Measurements from ENCODE around the gene EBF4. TPM values are rescaled to one million over a fixed set of nuclear protein-coding genes. Genes with fewer than 3 reads are reported as not detected.

Gene EBF4
- polyA plus RNA-seq, 1 donor from 2014 or later: 13.2 TPM

DNA sequence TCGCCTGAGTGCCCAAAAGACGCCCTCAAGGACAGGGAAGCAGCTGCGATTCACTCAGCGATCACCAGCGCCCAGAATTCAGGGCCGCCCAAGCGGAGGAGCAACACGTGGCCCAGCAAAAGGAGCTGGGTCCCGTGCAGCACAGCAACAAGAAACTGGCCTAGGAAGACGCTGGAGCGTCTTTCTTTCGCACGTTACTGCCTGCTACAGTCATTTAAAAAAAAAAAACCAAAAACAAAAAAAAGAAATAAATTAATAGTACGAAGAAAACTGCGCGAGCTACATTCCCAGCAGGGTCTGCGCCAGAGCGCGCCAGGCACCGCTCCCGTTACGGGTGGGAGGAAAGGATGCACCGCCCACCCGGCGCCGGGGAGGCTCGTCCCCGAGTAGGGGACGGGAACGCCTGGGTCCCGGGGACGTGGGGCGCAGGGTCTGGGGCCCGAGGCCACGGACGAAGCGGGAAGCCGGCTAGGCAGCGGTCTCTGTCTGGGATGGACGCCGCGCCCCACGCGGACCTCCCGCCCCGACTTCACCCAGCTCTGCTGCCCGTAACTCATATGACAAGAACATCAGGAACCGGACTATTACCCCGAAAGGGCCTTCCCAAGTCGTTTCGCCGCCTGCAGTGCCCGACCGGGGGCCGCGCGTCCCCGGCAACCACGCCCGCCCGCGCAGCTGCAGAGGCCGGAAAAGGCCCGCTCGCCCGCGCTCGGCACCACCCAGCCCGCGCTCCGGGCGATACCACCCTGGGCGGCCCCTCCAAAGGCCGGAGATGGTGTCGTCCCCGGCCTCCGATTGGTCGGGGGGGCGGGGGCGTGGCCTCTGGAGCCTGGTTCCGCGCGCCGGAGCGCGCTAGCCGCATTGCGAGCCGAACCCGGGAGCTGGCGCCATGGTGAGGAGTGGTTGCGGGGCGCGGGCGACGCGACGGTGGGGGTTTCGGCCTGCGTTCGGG, 40.5 kb upstream of the EBF4 start, which contains the start of gene NOP56:
TSS of gene NOP56 (plus strand) at position 861 of the 952 bp plus-strand sequence. CDS start at position 890, 29 bp downstream.
- Histone ChIP-seq H3K4me3 (ENCODE audit: low read length) (peak within 1 kb of the TSS; percentile 85), H4K20me1 (ENCODE audit: insufficient read depth) (peaks cover 5% of the 10 kb centered on the region), H3K4me2 (ENCODE audit: low read length) (peak within 1 kb of the TSS; percentile 92), H2AFZ (ENCODE audit: low read depth, low read length) (peak within 1 kb of the TSS; percentile 94), H3K79me2 (replicated peaks; ENCODE audit: insufficient read depth, low read length) (peaks cover 18% of the 10 kb centered on the region), H3K9ac (ENCODE audit: low read length) (peak within 1 kb of the TSS; percentile 89), H3K27ac (ENCODE audit: low read length) (peak within 1 kb of the TSS; percentile 83), H3K36me3 (ENCODE audit: insufficient read depth, low read length) (peaks cover 6% of the 10 kb centered on the region), H3K9me3 (ENCODE audit: low read length) (no peaks in the 10 kb centered on the region), H3K9me2 (ENCODE audit: insufficient read depth, low read length) (no peaks in the 10 kb centered on the region), H3F3A (ENCODE audit: insufficient read depth, low read length, poor library complexity, severe bottlenecking) (no peaks in the 10 kb centered on the region), H3K27me3 (ENCODE audit: insufficient read depth, low read depth, low read length) (no peaks in the 10 kb centered on the region)
- TF ChIP-seq EP300 (conservative IDR thresholded peaks at IDR 0.05; ENCODE audit: poor library complexity, severe bottlenecking) (no peak), TAF1 (IDR thresholded peaks at IDR 0.05; ENCODE audit: low read depth) (peak; percentile 98), POLR2AphosphoS5 (IDR thresholded peaks at IDR 0.05) (peak; percentile 96), MXI1 (conservative IDR thresholded peaks at IDR 0.05; ENCODE audit: poor library complexity, severe bottlenecking) (no peak), RAD21 (conservative IDR thresholded peaks at IDR 0.05) (peak; percentile 28), EZH2 (IDR thresholded peaks at IDR 0.05; ENCODE audit: borderline replicate concordance, insufficient read depth, low read length, poor library complexity, severe bottlenecking) (no peak), SMC3 (conservative IDR thresholded peaks at IDR 0.05; ENCODE audit: poor library complexity) (peak; percentile 11)
- TF ChIP-seq, protein P1, sequence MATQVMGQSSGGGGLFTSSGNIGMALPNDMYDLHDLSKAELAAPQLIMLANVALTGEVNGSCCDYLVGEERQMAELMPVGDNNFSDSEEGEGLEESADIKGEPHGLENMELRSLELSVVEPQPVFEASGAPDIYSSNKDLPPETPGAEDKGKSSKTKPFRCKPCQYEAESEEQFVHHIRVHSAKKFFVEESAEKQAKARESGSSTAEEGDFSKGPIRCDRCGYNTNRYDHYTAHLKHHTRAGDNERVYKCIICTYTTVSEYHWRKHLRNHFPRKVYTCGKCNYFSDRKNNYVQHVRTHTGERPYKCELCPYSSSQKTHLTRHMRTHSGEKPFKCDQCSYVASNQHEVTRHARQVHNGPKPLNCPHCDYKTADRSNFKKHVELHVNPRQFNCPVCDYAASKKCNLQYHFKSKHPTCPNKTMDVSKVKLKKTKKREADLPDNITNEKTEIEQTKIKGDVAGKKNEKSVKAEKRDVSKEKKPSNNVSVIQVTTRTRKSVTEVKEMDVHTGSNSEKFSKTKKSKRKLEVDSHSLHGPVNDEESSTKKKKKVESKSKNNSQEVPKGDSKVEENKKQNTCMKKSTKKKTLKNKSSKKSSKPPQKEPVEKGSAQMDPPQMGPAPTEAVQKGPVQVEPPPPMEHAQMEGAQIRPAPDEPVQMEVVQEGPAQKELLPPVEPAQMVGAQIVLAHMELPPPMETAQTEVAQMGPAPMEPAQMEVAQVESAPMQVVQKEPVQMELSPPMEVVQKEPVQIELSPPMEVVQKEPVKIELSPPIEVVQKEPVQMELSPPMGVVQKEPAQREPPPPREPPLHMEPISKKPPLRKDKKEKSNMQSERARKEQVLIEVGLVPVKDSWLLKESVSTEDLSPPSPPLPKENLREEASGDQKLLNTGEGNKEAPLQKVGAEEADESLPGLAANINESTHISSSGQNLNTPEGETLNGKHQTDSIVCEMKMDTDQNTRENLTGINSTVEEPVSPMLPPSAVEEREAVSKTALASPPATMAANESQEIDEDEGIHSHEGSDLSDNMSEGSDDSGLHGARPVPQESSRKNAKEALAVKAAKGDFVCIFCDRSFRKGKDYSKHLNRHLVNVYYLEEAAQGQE (IDR thresholded peaks at IDR 0.05; ENCODE audit: borderline replicate concordance): peak; percentile 93
- TF ChIP-seq, protein P2, sequence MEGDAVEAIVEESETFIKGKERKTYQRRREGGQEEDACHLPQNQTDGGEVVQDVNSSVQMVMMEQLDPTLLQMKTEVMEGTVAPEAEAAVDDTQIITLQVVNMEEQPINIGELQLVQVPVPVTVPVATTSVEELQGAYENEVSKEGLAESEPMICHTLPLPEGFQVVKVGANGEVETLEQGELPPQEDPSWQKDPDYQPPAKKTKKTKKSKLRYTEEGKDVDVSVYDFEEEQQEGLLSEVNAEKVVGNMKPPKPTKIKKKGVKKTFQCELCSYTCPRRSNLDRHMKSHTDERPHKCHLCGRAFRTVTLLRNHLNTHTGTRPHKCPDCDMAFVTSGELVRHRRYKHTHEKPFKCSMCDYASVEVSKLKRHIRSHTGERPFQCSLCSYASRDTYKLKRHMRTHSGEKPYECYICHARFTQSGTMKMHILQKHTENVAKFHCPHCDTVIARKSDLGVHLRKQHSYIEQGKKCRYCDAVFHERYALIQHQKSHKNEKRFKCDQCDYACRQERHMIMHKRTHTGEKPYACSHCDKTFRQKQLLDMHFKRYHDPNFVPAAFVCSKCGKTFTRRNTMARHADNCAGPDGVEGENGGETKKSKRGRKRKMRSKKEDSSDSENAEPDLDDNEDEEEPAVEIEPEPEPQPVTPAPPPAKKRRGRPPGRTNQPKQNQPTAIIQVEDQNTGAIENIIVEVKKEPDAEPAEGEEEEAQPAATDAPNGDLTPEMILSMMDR (IDR thresholded peaks at IDR 0.05; ENCODE audit: poor library complexity, severe bottlenecking): no peak

DNA sequence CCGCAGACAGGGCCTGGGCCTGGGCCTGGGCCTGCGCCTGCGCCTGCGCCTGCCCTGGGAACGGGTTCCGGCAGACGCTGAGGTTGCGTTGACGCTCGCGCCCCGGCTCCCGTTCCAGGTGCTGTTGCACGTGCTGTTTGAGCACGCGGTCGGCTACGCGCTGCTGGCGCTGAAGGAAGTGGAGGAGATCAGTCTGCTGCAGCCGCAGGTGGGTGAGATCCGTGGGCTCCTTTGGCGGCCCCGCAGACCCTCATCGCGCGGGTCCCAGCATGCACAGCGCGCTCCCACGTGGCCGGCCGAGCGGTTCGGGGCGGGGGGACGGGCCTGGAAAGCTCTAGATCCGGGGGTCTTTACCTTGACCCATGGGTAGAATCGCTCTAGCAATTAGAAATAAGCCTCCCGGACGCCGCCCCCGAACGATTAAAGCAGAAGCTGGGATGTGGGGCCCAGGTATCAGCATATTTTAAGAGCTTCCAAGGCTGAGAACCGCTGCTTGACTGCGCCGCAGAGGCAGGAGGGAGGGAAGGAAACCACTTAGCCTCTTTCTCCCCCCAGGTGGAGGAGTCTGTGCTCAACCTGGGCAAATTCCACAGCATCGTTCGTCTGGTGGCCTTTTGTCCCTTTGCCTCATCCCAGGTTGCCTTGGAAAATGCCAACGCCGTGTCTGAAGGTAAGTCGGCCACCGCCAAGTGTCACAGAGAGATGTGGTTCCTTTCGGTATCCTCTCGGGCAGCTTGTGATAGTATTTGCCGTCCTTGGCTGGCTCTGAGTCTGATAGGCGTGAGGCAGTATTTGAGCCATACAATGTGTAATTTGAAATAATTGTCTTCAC, 39.6 kb upstream of the EBF4 start:
- Histone ChIP-seq H3F3A (ENCODE audit: insufficient read depth, low read length, poor library complexity, severe bottlenecking) (no peaks in the 10 kb centered on the region), H3K36me3 (ENCODE audit: insufficient read depth, low read length) (peaks cover 6% of the 10 kb centered on the region), H3K79me2 (replicated peaks; ENCODE audit: insufficient read depth, low read length) (peaks cover 18% of the 10 kb centered on the region), H3K27me3 (ENCODE audit: insufficient read depth, low read depth, low read length) (no peaks in the 10 kb centered on the region), H2AFZ (ENCODE audit: low read depth, low read length) (peak overlapping the region; percentile 89), H3K9me2 (ENCODE audit: insufficient read depth, low read length) (no peaks in the 10 kb centered on the region), H3K9me3 (ENCODE audit: low read length) (no peaks in the 10 kb centered on the region), H3K4me3 (ENCODE audit: low read length) (peak overlapping the region; percentile 85), H3K27ac (ENCODE audit: low read length) (peak overlapping the region; percentile 83), H4K20me1 (ENCODE audit: insufficient read depth) (peaks cover 5% of the 10 kb centered on the region), H3K9ac (ENCODE audit: low read length) (peak overlapping the region; percentile 89), H3K4me2 (ENCODE audit: low read length) (peak overlapping the region; percentile 92)
- TF ChIP-seq POLR2AphosphoS5 (IDR thresholded peaks at IDR 0.05) (peak; percentile 12), TAF1 (IDR thresholded peaks at IDR 0.05; ENCODE audit: low read depth) (peak; percentile 5), EZH2 (IDR thresholded peaks at IDR 0.05; ENCODE audit: borderline replicate concordance, insufficient read depth, low read length, poor library complexity, severe bottlenecking) (no peak), RAD21 (conservative IDR thresholded peaks at IDR 0.05) (peak; percentile 7), MXI1 (conservative IDR thresholded peaks at IDR 0.05; ENCODE audit: poor library complexity, severe bottlenecking) (peak; percentile 99), SMC3 (conservative IDR thresholded peaks at IDR 0.05; ENCODE audit: poor library complexity) (no peak)
- TF ChIP-seq, protein P1 (IDR thresholded peaks at IDR 0.05; ENCODE audit: borderline replicate concordance): no peak
- TF ChIP-seq, protein P2 (IDR thresholded peaks at IDR 0.05; ENCODE audit: poor library complexity, severe bottlenecking): no peak

Data from neural cell (in vitro differentiated cells).